ENCODE data around the gene SLC25A23. TPM values are rescaled to one million over a fixed set of nuclear protein-coding genes. Genes with fewer than 3 reads are reported as not detected.

SLC25A23 gene
- total RNA-seq, 1 donor = 27.7 TPM

GRCh38 chr19:6499052-6499790 is 39.6 kb upstream of the SLC25A23 start:
- no peak overlapping the region for H3K4me3 ChIP-seq (ENCODE audit: low read depth, low read length)
- TF ChIP-seq CTCF (IDR thresholded peaks at IDR 0.05; ENCODE audit: insufficient read depth, low read length) = no peak
- no peak for DNase-seq (ENCODE audit: low read depth)

GRCh38 chr19:6498294-6499036 is 38.9 kb upstream of the SLC25A23 start:
- no peak overlapping the region for H3K4me3 ChIP-seq (ENCODE audit: low read depth, low read length)
- no peak for TF ChIP-seq CTCF (IDR thresholded peaks at IDR 0.05; ENCODE audit: insufficient read depth, low read length)
- DNase-seq (ENCODE audit: low read depth) = no peak

- no peak for TF ChIP-seq CTCF (IDR thresholded peaks at IDR 0.05; ENCODE audit: insufficient read depth, low read length)
- H3K4me3 ChIP-seq (ENCODE audit: low read depth, low read length) = no peak overlapping the region
- no peak for DNase-seq (ENCODE audit: low read depth)
Observed at GRCh38 chr19:6495947-6496346, 36.4 kb upstream of the SLC25A23 start.

- no peak for TF ChIP-seq CTCF (IDR thresholded peaks at IDR 0.05; ENCODE audit: insufficient read depth, low read length)
- no peak for DNase-seq (ENCODE audit: low read depth)
- no peak overlapping the region for H3K4me3 ChIP-seq (ENCODE audit: low read depth, low read length)
Observed at GRCh38 chr19:6494438-6495036, 34.9 kb upstream of the SLC25A23 start.

GRCh38 chr19:6491802-6492592 is 32.4 kb upstream of the SLC25A23 start:
- H3K4me3 ChIP-seq (ENCODE audit: low read depth, low read length) = no peak overlapping the region
- no peak for TF ChIP-seq CTCF (IDR thresholded peaks at IDR 0.05; ENCODE audit: insufficient read depth, low read length)
- DNase-seq (ENCODE audit: low read depth) = no peak

GRCh38 chr19:6490134-6490533 is 30.5 kb upstream of the SLC25A23 start:
- no peak for TF ChIP-seq CTCF (IDR thresholded peaks at IDR 0.05; ENCODE audit: insufficient read depth, low read length)
- H3K4me3 ChIP-seq (ENCODE audit: low read depth, low read length) = no peak overlapping the region
- DNase-seq (ENCODE audit: low read depth) = no peak

Data from fibroblast of the aortic adventitia (primary cell).